Spleen (tissue), 11 donors: ENCODE results near the gene CORO6. TPM values are rescaled to one million over a fixed set of nuclear protein-coding genes. Genes with fewer than 3 reads are reported as not detected.

ENCODE experiments used
- DNase-seq: peaks from one replicate; pipeline ENCODE4 v3.0.0-alpha.2; 2020
- H3K27ac ChIP-seq, 8 donors: fragments of 200-600 bp; sonication (generic) in 7 of 8; 1 replicate in 4 of 8; 2 replicates in 4 of 8; pipeline versions ENCODE4 v1.5.0 to v1.8.0; 2016 to 2021; ENCODE audit warnings: inconsistent platforms in 4 of 8, mild to moderate bottlenecking in 4 of 8, moderate library complexity in 1 of 8
- H3K27me3 ChIP-seq, 7 donors: fragments of 200-600 bp; sonication (generic) in 6 of 7; replicated peaks in 1 of 7; 1 replicate in 4 of 7; 2 replicates in 3 of 7; pipeline versions ENCODE4 v1.5.0 to v1.8.0; 2016 to 2021; ENCODE audit warnings: inconsistent platforms in 3 of 7, mild to moderate bottlenecking in 1 of 7
- H3K36me3 ChIP-seq, 6 donors: fragments of 200-600 bp; sonication (generic) in 5 of 6; 1 replicate in 4 of 6; 2 replicates in 2 of 6; pipeline versions ENCODE4 v1.5.0 to v1.8.0; 2016 to 2021; ENCODE audit warnings: inconsistent platforms in 2 of 6
- H3K4me1 ChIP-seq, 6 donors: fragments of 200-600 bp; sonication (generic) in 5 of 6; 1 replicate in 3 of 6; 2 replicates in 3 of 6; pipeline versions ENCODE4 v1.5.0 to v1.8.0; 2016 to 2021; ENCODE audit warnings: inconsistent platforms in 3 of 6
- H3K4me3 ChIP-seq, 8 donors: fragments of 200-600 bp; sonication (generic) in 7 of 8; 1 replicate in 4 of 8; 2 replicates in 4 of 8; pipeline versions ENCODE4 v1.5.0 to v1.8.0; 2016 to 2021; ENCODE audit warnings: inconsistent platforms in 4 of 8, mild to moderate bottlenecking in 4 of 8, moderate library complexity in 2 of 8
- H3K9me3 ChIP-seq, 8 donors: fragments of 200-600 bp; sonication (generic) in 7 of 8; 1 replicate in 4 of 8; 2 replicates in 4 of 8; pipeline versions ENCODE4 v1.5.0 to v1.8.0; 2016 to 2021; ENCODE audit warnings: inconsistent platforms in 4 of 8
- POLR2A ChIP-seq, 3 donors: fragments of 450-650 bp; IDR thresholded peaks; one replicate each; pipeline ENCODE4 v1.5.1; 2017; ENCODE audit warnings: antibody characterized with exemption in 3 of 3, mild to moderate bottlenecking in 1 of 3
- POLR2AphosphoS5 ChIP-seq, 3 donors: sonication (generic); formaldehyde crosslinking; IDR thresholded peaks; one replicate each; pipeline ENCODE4 v1.5.1; 2017; ENCODE audit warnings: antibody characterized with exemption in 3 of 3
- WGBS, 5 donors: extraction: QIAGEN DNeasy Blood & Tissue Kit in 3 of 5; methylation state at CpG; one replicate each; pipeline versions ENCODE4 v1.1.5 to v1.1.7; 2013 to 2018; 5-methylcytosine and 5-hydroxymethylcytosine counted together
- intact Hi-C: fragments of 100-400 bp; cut with DNase I; formaldehyde crosslinking; loops from one replicate; pipeline ENCODE4 v1.15.0; 2023; ENCODE audit warnings: low total_unique reads
- polyA plus RNA-seq, 3 donors: library from polyadenylated mRNA; stranded (reverse); fragments of 200-250 nt; gene quantifications; one replicate each; pipeline ENCODE4 v1.2.1, GENCODE V29; 2013
- total RNA-seq, 7 donors: library from RNA; depleted of rRNA in 3 of 7; stranded (reverse); fragments of >200 nt in 3 of 7; fragmentation: NEBNext Ultra II Directional in 4 of 7; extraction: Animal tissue kit (Norgen Biotek cat#: 25700) in 4 of 7; gene quantifications; one replicate each; pipeline versions ENCODE4 v1.1.0 to v1.2.1, GENCODE V29; 2016 to 2021
- TF ChIP-seq, protein P1 (sequence below), 11 experiments: fragments of 200-600 bp in 7 of 11; fragments of 450-650 bp in 4 of 11; sonication (generic) in 4 of 11; IDR thresholded peaks in 8 of 11; conservative IDR thresholded peaks in 3 of 11; 1 replicate in 7 of 11; 2 replicates in 4 of 11; pipeline versions ENCODE4 v1.4.0 to v1.8.0; 2016 to 2021; ENCODE audit warnings: antibody characterized with exemption in 11 of 11, inconsistent platforms in 4 of 11, mild to moderate bottlenecking in 1 of 11
- donor health status: healthy with polysubstance abuse.
- donor health status: DM: no; HTN: no; CAD: no; lungs with moderate emphysema.
- donor health status: DM: no; HTN: no; CAD: no.
- donor health status: Bipolar disorder and iron deficiency.
- donor health status: healthy.
- donor health status: DM: no; HTN: no; CAD: no.
- donor health status: DM: yes; HTN: yes; CAD: no.

CORO6 gene
- total and polyA plus RNA-seq, 10 donors: 0.81 to 5.1 (median 3.5) TPM

DNA sequence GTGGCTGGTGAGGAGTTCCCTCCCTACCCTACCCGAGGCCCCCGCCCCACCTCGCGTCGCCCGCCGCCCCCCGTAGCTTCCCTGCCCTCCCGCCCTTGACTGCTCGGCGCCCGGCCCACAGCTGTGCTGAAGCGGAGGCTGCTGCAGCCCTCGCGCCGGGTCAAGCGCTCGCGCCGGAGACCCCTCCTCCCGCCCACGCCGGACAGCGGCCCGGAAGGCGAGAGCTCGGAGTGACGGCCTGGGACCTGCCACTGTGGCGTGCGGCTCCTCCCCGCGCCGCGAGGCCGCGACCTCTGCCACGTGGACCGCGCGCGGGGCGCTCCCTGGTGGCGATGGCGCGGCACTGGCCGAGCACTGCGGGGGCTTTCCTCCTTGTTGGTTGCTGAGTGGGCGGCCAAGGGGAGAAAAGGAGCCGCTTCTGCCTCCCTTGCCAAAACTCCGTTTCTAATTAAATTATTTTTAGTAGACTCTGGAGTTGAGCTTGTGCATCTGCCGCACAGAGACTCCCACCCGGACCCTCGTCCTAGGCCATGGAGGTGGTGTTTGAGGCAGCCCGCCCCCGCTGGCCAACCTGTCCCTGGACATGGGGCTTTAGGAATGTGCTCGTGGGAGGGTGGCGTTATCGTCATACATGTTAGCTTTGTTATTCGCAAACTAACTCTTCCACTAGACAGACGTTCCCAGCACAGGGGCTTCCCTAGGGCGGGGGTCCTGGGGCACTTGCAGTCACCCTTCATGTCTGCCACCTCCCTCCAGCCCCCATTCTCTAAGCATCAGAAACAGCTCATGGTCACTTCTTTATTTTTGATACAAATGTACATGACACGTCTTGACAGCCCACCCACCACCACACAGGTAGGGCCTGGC is 49.8 kb downstream of the CORO6 start:
- H3K4me3 ChIP-seq: peak overlapping the region in 6 of 8 donors; percentile 21 to 62 (median 27)
- 30 to 44% (median 38%) methylated on average over 41 to 61 of the region's 62 CpGs for WGBS, 5 donors
- H3K27ac ChIP-seq: peak overlapping the region in 5 of 8 donors; percentile 14 to 63 (median 37)
- intact Hi-C loops: no loop called here
- no peaks in the 10 kb centered on the region for H3K27me3 ChIP-seq
- peak; percentile 83 for DNase-seq
- peaks cover 10 to 77% (median 39%) of the 10 kb centered on the region in 6 donors for H3K4me1 ChIP-seq
- TF ChIP-seq POLR2AphosphoS5 (IDR thresholded peaks at IDR 0.05) (peak; percentile 64 to 82 (median 75)), POLR2A (IDR thresholded peaks at IDR 0.05) (no peak)
- TF ChIP-seq, protein P1, sequence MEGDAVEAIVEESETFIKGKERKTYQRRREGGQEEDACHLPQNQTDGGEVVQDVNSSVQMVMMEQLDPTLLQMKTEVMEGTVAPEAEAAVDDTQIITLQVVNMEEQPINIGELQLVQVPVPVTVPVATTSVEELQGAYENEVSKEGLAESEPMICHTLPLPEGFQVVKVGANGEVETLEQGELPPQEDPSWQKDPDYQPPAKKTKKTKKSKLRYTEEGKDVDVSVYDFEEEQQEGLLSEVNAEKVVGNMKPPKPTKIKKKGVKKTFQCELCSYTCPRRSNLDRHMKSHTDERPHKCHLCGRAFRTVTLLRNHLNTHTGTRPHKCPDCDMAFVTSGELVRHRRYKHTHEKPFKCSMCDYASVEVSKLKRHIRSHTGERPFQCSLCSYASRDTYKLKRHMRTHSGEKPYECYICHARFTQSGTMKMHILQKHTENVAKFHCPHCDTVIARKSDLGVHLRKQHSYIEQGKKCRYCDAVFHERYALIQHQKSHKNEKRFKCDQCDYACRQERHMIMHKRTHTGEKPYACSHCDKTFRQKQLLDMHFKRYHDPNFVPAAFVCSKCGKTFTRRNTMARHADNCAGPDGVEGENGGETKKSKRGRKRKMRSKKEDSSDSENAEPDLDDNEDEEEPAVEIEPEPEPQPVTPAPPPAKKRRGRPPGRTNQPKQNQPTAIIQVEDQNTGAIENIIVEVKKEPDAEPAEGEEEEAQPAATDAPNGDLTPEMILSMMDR (IDR thresholded peaks at IDR 0.05 in 8 of 11, conservative IDR thresholded peaks at IDR 0.05 in 3 of 11): peak; percentile 33 to 84 (median 74)
- peaks cover 0 to 63% (median 40%) of the 10 kb centered on the region in 6 donors for H3K36me3 ChIP-seq
- no peaks in the 10 kb centered on the region for H3K9me3 ChIP-seq

DNA sequence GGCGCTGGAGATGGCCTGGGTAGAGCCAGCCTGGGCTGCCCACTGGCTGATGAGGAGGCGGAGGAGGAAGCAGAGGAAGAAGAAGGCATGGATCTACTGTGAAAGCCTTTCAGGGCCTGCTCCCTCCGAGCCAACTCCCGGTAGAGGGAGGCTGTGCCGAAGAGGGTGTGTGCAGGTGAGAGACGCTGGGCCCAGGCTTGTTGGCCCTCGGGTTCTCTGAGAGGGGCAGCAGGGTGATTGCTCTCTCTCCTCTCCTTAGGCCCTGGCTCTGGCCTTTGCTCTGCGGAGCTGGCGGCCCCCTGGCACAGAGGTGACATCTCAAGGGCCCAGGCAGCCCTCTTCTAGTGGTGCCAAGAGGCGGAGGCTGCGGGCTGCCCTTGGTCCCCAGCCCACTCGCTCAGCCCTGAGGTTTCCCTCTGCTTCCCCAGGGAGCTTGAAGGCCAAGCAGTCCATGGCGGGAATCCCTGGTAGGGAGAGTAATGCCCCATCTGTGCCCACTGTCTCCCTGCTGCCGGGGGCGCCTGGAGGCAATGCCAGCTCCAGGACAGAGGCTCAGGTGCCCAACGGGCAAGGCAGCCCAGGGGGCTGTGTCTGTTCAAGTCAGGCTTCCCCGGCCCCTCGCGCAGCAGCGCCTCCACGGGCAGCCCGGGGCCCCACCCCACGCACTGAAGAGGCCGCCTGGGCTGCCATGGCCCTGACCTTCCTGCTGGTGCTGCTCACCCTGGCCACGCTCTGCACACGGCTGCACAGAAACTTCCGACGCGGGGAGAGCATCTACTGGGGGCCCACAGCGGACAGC is 50.6 kb downstream of the CORO6 start:
- H3K9me3 ChIP-seq: no peaks in the 10 kb centered on the region
- peaks cover 10 to 77% (median 43%) of the 10 kb centered on the region in 6 donors for H3K4me1 ChIP-seq
- peak; percentile 77 for DNase-seq
- intact Hi-C loops: no loop called here
- TF ChIP-seq POLR2AphosphoS5 (IDR thresholded peaks at IDR 0.05): no peak
- TF ChIP-seq, protein P1 (IDR thresholded peaks at IDR 0.05 in 8 of 11, conservative IDR thresholded peaks at IDR 0.05 in 3 of 11): no peak
- no peak for TF ChIP-seq POLR2A (IDR thresholded peaks at IDR 0.05)
- peaks cover 0 to 54% (median 34%) of the 10 kb centered on the region in 6 donors for H3K36me3 ChIP-seq
- peak overlapping the region in 6 of 8 donors; percentile 14 to 63 (median 32) for H3K27ac ChIP-seq
- peak overlapping the region in 6 of 8 donors; percentile 21 to 62 (median 27) for H3K4me3 ChIP-seq
- no peaks in the 10 kb centered on the region for H3K27me3 ChIP-seq
- 63 to 90% (median 63%) methylated on average over 3 to 30 of the region's 30 CpGs for whole genome bisulfite sequencing, 5 donors

DNA sequence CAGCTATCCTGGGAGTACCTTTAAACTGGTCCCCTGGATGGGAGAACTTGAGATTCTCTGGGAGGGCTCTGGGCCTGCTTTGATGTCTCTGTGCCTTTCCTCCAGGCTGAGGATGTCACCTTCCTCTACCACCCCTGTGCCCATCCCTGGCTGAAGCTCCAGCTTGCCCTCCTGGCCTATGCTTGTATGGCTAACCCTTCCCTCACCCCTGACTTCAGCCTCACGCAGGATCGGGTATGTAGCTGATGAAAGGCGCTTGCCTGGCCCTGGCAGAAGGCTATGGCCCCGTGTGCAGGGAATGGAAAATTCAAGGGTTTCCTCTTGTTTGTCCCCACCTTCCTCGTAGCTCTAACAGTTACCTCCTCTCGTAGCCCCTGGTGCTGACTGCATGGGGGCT is 51.2 kb downstream of the CORO6 start:
- H3K9me3 ChIP-seq: no peaks in the 10 kb centered on the region
- WGBS, 5 donors: 89 to 97% (median 92%) methylated on average over 6 of the region's 6 CpGs
- no peak overlapping the region for H3K4me3 ChIP-seq
- peak; percentile 46 for DNase-seq
- TF ChIP-seq POLR2AphosphoS5 (IDR thresholded peaks at IDR 0.05): no peak
- no peak for TF ChIP-seq POLR2A (IDR thresholded peaks at IDR 0.05)
- TF ChIP-seq, protein P1 (IDR thresholded peaks at IDR 0.05 in 8 of 11, conservative IDR thresholded peaks at IDR 0.05 in 3 of 11): no peak
- H3K4me1 ChIP-seq: peaks cover 10 to 80% (median 45%) of the 10 kb centered on the region in 6 donors
- peaks cover 0 to 48% (median 28%) of the 10 kb centered on the region in 6 donors for H3K36me3 ChIP-seq
- H3K27me3 ChIP-seq: peaks cover 0 to 2% (median 0%) of the 10 kb centered on the region in 7 donors
- intact Hi-C loops: no loop called here
- H3K27ac ChIP-seq: no peak overlapping the region
